ENCODE results near the gene MRPL36.
"Not testable (repeated sequence)": the region's sequence is repeated elsewhere in the genome, so short reads cannot be mapped to it uniquely, and the experiment has no call there.

MRPL36 gene

GRCh38 chr5:1824109-1824821 is 24.6 kb upstream of the MRPL36 start:
- DNase-seq: no peak
- no peaks in the 10 kb centered on the region for H3K9me3 Mint-ChIP-seq
- H3K27ac Mint-ChIP-seq: no peak overlapping the region
- no peak for ATAC-seq
- peaks cover 7% of the 10 kb centered on the region for H3K4me1 Mint-ChIP-seq
- no peaks in the 10 kb centered on the region for H3K27me3 Mint-ChIP-seq
- H3K4me3 Mint-ChIP-seq: peak overlapping the region in 1 of 2 donors; percentile 9

GRCh38 chr5:1823381-1824034 is 23.9 kb upstream of the MRPL36 start:
- ATAC-seq: no peak
- DNase-seq: no peak
- no peaks in the 10 kb centered on the region for H3K9me3 Mint-ChIP-seq
- no peaks in the 10 kb centered on the region for H3K27me3 Mint-ChIP-seq
- peaks cover 7% of the 10 kb centered on the region for H3K4me1 Mint-ChIP-seq
- H3K27ac Mint-ChIP-seq: no peak overlapping the region
- H3K4me3 Mint-ChIP-seq: no peak overlapping the region

GRCh38 chr5:1821862-1822261 is 22.2 kb upstream of the MRPL36 start:
- no peaks in the 10 kb centered on the region for H3K9me3 Mint-ChIP-seq
- DNase-seq (no peak), ATAC-seq (no peak)
- H3K4me3 Mint-ChIP-seq: no peak overlapping the region
- no peaks in the 10 kb centered on the region for H3K4me1 Mint-ChIP-seq
- H3K27me3 Mint-ChIP-seq: no peaks in the 10 kb centered on the region
- no peak overlapping the region for H3K27ac Mint-ChIP-seq

GRCh38 chr5:1820926-1821325 is 21.3 kb upstream of the MRPL36 start:
- ATAC-seq (no peak), DNase-seq (no peak)
- no peaks in the 10 kb centered on the region for H3K9me3 Mint-ChIP-seq
- H3K27me3 Mint-ChIP-seq: no peaks in the 10 kb centered on the region
- no peak overlapping the region for H3K4me3 Mint-ChIP-seq
- no peak overlapping the region for H3K27ac Mint-ChIP-seq
- no peaks in the 10 kb centered on the region for H3K4me1 Mint-ChIP-seq

- H3K27me3 Mint-ChIP-seq: no peaks in the 10 kb centered on the region
- ATAC-seq: no peak
- no peak overlapping the region for H3K4me3 Mint-ChIP-seq
- DNase-seq: no peak
- H3K27ac Mint-ChIP-seq: no peak overlapping the region
- H3K4me1 Mint-ChIP-seq: no peaks in the 10 kb centered on the region
- no peaks in the 10 kb centered on the region for H3K9me3 Mint-ChIP-seq
These were observed 20.7 kb upstream of the MRPL36 start for GRCh38 chr5:1820381-1820780.

- H3K27ac Mint-ChIP-seq: no peak overlapping the region
- no peak overlapping the region for H3K4me3 Mint-ChIP-seq
- H3K27me3 Mint-ChIP-seq: no peaks in the 10 kb centered on the region
- no peaks in the 10 kb centered on the region for H3K4me1 Mint-ChIP-seq
- no peak for ATAC-seq
- DNase-seq: no peak
- H3K9me3 Mint-ChIP-seq: no peaks in the 10 kb centered on the region
These were observed 19.8 kb upstream of the MRPL36 start for GRCh38 chr5:1819458-1819857.

GRCh38 chr5:1818784-1819183 is 19.1 kb upstream of the MRPL36 start:
- H3K4me3 Mint-ChIP-seq: no peak overlapping the region
- H3K27ac Mint-ChIP-seq: no peak overlapping the region
- no peak for ATAC-seq

GRCh38 chr5:1817261-1818043 is 17.8 kb upstream of the MRPL36 start:
- no peak overlapping the region for H3K4me3 Mint-ChIP-seq
- H3K9me3 Mint-ChIP-seq: no peaks in the 10 kb centered on the region
- no peaks in the 10 kb centered on the region for H3K27me3 Mint-ChIP-seq
- no peak overlapping the region for H3K27ac Mint-ChIP-seq
- ATAC-seq (peak; percentile 26), DNase-seq (no peak)
- no peaks in the 10 kb centered on the region for H3K4me1 Mint-ChIP-seq

More at GRCh38 chr5:1818784-1819183, 19.1 kb upstream of the MRPL36 start:
- Mint-ChIP-seq H3K9me3 (no peaks in the 10 kb centered on the region), H3K4me1 (no peaks in the 10 kb centered on the region), H3K27me3 (no peaks in the 10 kb centered on the region)
- DNase-seq: no peak

- peak overlapping the region in 1 of 2 donors; percentile 35 for H3K27ac Mint-ChIP-seq
- not testable (repeated sequence) for ATAC-seq
These were observed 17.0 kb upstream of the MRPL36 start for GRCh38 chr5:1816495-1817089.

GRCh38 chr5:1815881-1816292 is 16.2 kb upstream of the MRPL36 start:
- no peaks in the 10 kb centered on the region for H3K9me3 Mint-ChIP-seq
- H3K27me3 Mint-ChIP-seq: no peaks in the 10 kb centered on the region
- no peak for DNase-seq
- H3K4me3 Mint-ChIP-seq: no peak overlapping the region
- H3K27ac Mint-ChIP-seq: peak overlapping the region in 1 of 2 donors; percentile 8
- no peaks in the 10 kb centered on the region for H3K4me1 Mint-ChIP-seq
- no peak for ATAC-seq

More at GRCh38 chr5:1816495-1817089, 17.0 kb upstream of the MRPL36 start:
- H3K4me1 Mint-ChIP-seq, H3K4me3 Mint-ChIP-seq, DNase-seq, H3K27me3 Mint-ChIP-seq, H3K9me3 Mint-ChIP-seq: not testable (repeated sequence)

- H3K27me3 Mint-ChIP-seq: no peaks in the 10 kb centered on the region
- no peak for DNase-seq
- no peak overlapping the region for H3K4me3 Mint-ChIP-seq
- no peak for ATAC-seq
- H3K4me1 Mint-ChIP-seq: no peaks in the 10 kb centered on the region
- peak overlapping the region; percentile 19 to 27 for H3K27ac Mint-ChIP-seq
- no peaks in the 10 kb centered on the region for H3K9me3 Mint-ChIP-seq
These were observed 15.6 kb upstream of the MRPL36 start for GRCh38 chr5:1815071-1815786.

- Mint-ChIP-seq H3K9me3 (no peaks in the 10 kb centered on the region), H3K27me3 (no peaks in the 10 kb centered on the region), H3K4me3 (no peak overlapping the region), H3K4me1 (no peaks in the 10 kb centered on the region), H3K27ac (peak overlapping the region in 1 of 2 donors; percentile 19)
- DNase-seq (no peak), ATAC-seq (no peak)
These were observed 14.8 kb upstream of the MRPL36 start for GRCh38 chr5:1814183-1815020.

- H3K27me3 Mint-ChIP-seq: no peaks in the 10 kb centered on the region
- DNase-seq: no peak
- H3K9me3 Mint-ChIP-seq: no peaks in the 10 kb centered on the region
- ATAC-seq: no peak
- no peak overlapping the region for H3K4me3 Mint-ChIP-seq
- peak overlapping the region in 1 of 2 donors; percentile 86 for H3K27ac Mint-ChIP-seq
- peaks cover 25% of the 10 kb centered on the region for H3K4me1 Mint-ChIP-seq
These were observed 11.0 kb upstream of the MRPL36 start for GRCh38 chr5:1810581-1811101.

- DNase-seq (no peak), ATAC-seq (no peak)
- Mint-ChIP-seq H3K4me3 (no peak overlapping the region), H3K27ac (no peak overlapping the region), H3K9me3 (no peaks in the 10 kb centered on the region), H3K4me1 (peaks cover 30% of the 10 kb centered on the region), H3K27me3 (no peaks in the 10 kb centered on the region)
These were observed 9.9 kb upstream of the MRPL36 start for GRCh38 chr5:1809416-1810035.
